Measurements from ENCODE around the gene SAP30L.

The SAP30L gene

GRCh38 chr5:154475591-154476353 is 30.0 kb downstream of the SAP30L start:
- Histone ChIP-seq H3K4me1 (no peaks in the 10 kb centered on the region), H3K36me3 (replicated peaks) (no peaks in the 10 kb centered on the region), H3K27me3 (ENCODE audit: low read depth) (peaks cover 100% of the 10 kb centered on the region), H3K9me3 (no peaks in the 10 kb centered on the region), H3K4me3 (no peak overlapping the region)
- no peak for DNase-seq (ENCODE audit: low spot score in 2 of 2)
- in situ Hi-C loops (cut with MboI; ENCODE audit: low sequenced_read_pairs) = no loop called here

GRCh38 chr5:154476354-154477205 is 30.8 kb downstream of the SAP30L start:
- H3K27me3 ChIP-seq (ENCODE audit: low read depth) = peaks cover 100% of the 10 kb centered on the region
- H3K4me3 ChIP-seq = no peak overlapping the region
- no peaks in the 10 kb centered on the region for H3K36me3 ChIP-seq (replicated peaks)
- no peak for DNase-seq (ENCODE audit: low spot score in 2 of 2)
- H3K4me1 ChIP-seq = no peaks in the 10 kb centered on the region
- H3K9me3 ChIP-seq = no peaks in the 10 kb centered on the region
- in situ Hi-C loops (cut with MboI; ENCODE audit: low sequenced_read_pairs) = no loop called here

- in situ Hi-C loops (cut with MboI; ENCODE audit: low sequenced_read_pairs) = no loop called here
- H3K27me3 ChIP-seq (ENCODE audit: low read depth) = peaks cover 100% of the 10 kb centered on the region
- peak overlapping the region; percentile 23 for H3K4me3 ChIP-seq
These were observed 31.8 kb downstream of the SAP30L start for GRCh38 chr5:154477382-154478223.

GRCh38 chr5:154478224-154478565 is 32.4 kb downstream of the SAP30L start, which contains the start of gene HAND1:
Gene HAND1, minus strand, starts transcription at chr5:154478227. Its CDS starts 219 bp downstream, at chr5:154478008.
- peak within 1 kb of the TSS; percentile 23 for H3K4me3 ChIP-seq
- no peaks in the 10 kb centered on the region for H3K36me3 ChIP-seq (replicated peaks)
- in situ Hi-C loops (cut with MboI; ENCODE audit: low sequenced_read_pairs) = no loop called here
- H3K9me3 ChIP-seq = no peaks in the 10 kb centered on the region
- H3K4me1 ChIP-seq = no peaks in the 10 kb centered on the region; the same call in 1 of the 2 replicates
- peaks cover 100% of the 10 kb centered on the region for H3K27me3 ChIP-seq (ENCODE audit: low read depth)
- DNase-seq (ENCODE audit: low spot score in 2 of 2) = peak; percentile 35 to 86

More at GRCh38 chr5:154477382-154478223, 31.8 kb downstream of the SAP30L start:
- Histone ChIP-seq H3K36me3 (replicated peaks) (no peaks in the 10 kb centered on the region), H3K4me1 (no peaks in the 10 kb centered on the region), H3K9me3 (no peaks in the 10 kb centered on the region)
- DNase-seq (ENCODE audit: low spot score in 2 of 2) = no peak

- DNase-seq (ENCODE audit: low spot score in 2 of 2) = no peak
- peaks cover under 1% of the 10 kb centered on the region for H3K4me1 ChIP-seq
- in situ Hi-C loops (cut with MboI; ENCODE audit: low sequenced_read_pairs) = no loop called here
- no peaks in the 10 kb centered on the region for H3K9me3 ChIP-seq
- H3K36me3 ChIP-seq (replicated peaks) = no peaks in the 10 kb centered on the region
- peaks cover 100% of the 10 kb centered on the region for H3K27me3 ChIP-seq (ENCODE audit: low read depth)
- no peak overlapping the region for H3K4me3 ChIP-seq
These were observed 33.0 kb downstream of the SAP30L start for GRCh38 chr5:154478752-154479159.

- no peak for DNase-seq (ENCODE audit: low spot score in 2 of 2)
- Histone ChIP-seq H3K4me1 (peaks cover 6% of the 10 kb centered on the region), H3K4me3 (no peak overlapping the region), H3K27me3 (ENCODE audit: low read depth) (peaks cover 100% of the 10 kb centered on the region), H3K36me3 (replicated peaks) (no peaks in the 10 kb centered on the region), H3K9me3 (no peaks in the 10 kb centered on the region)
- in situ Hi-C loops (cut with MboI; ENCODE audit: low sequenced_read_pairs) = no loop called here
These were observed 33.6 kb downstream of the SAP30L start for GRCh38 chr5:154479160-154479943.

GRCh38 chr5:154479944-154480750 is 34.4 kb downstream of the SAP30L start:
- H3K4me1 ChIP-seq = peaks cover 12% of the 10 kb centered on the region
- no peaks in the 10 kb centered on the region for H3K9me3 ChIP-seq
- in situ Hi-C loops (cut with MboI; ENCODE audit: low sequenced_read_pairs) = no loop called here
- H3K36me3 ChIP-seq (replicated peaks) = no peaks in the 10 kb centered on the region
- H3K27me3 ChIP-seq (ENCODE audit: low read depth) = peaks cover 97% of the 10 kb centered on the region
- no peak for DNase-seq (ENCODE audit: low spot score in 2 of 2)
- no peak overlapping the region for H3K4me3 ChIP-seq

- no peak for DNase-seq (ENCODE audit: low spot score in 2 of 2)
These were observed 35.0 kb downstream of the SAP30L start for GRCh38 chr5:154480847-154481246.

GRCh38 chr5:154481584-154482381 is 36.0 kb downstream of the SAP30L start:
- no peak overlapping the region for H3K4me3 ChIP-seq
- H3K36me3 ChIP-seq (replicated peaks) = no peaks in the 10 kb centered on the region
- DNase-seq (ENCODE audit: low spot score in 2 of 2) = no peak
- H3K4me1 ChIP-seq = peaks cover 24% of the 10 kb centered on the region
- no peaks in the 10 kb centered on the region for H3K9me3 ChIP-seq
- in situ Hi-C loops (cut with MboI; ENCODE audit: low sequenced_read_pairs) = no loop called here
- peaks cover 95% of the 10 kb centered on the region for H3K27me3 ChIP-seq (ENCODE audit: low read depth)

More at GRCh38 chr5:154480847-154481246, 35.0 kb downstream of the SAP30L start:
- peaks cover 95% of the 10 kb centered on the region for H3K27me3 ChIP-seq (ENCODE audit: low read depth)
- peaks cover 18% of the 10 kb centered on the region for H3K4me1 ChIP-seq
- H3K4me3 ChIP-seq = no peak overlapping the region
- in situ Hi-C loops (cut with MboI; ENCODE audit: low sequenced_read_pairs) = no loop called here
- no peaks in the 10 kb centered on the region for H3K9me3 ChIP-seq
- no peaks in the 10 kb centered on the region for H3K36me3 ChIP-seq (replicated peaks)

GRCh38 chr5:154482528-154483449 is 37.0 kb downstream of the SAP30L start:
- in situ Hi-C loops (cut with MboI; ENCODE audit: low sequenced_read_pairs) = no loop called here
- no peaks in the 10 kb centered on the region for H3K9me3 ChIP-seq
- peaks cover 95% of the 10 kb centered on the region for H3K27me3 ChIP-seq (ENCODE audit: low read depth)
- DNase-seq (ENCODE audit: low spot score in 2 of 2) = peak in 1 of 2 experiments; percentile 41
- no peaks in the 10 kb centered on the region for H3K36me3 ChIP-seq (replicated peaks)
- H3K4me1 ChIP-seq = peaks cover 24% of the 10 kb centered on the region
- no peak overlapping the region for H3K4me3 ChIP-seq
